Mucosa of rectum (tissue), 2 donors: ENCODE measurements around the gene GMNC.

Source experiments
- H3K27ac ChIP-seq, 2 donors: one replicate each; pipeline ENCODE4 v1.7.0; 2013; ENCODE audit warnings: inconsistent platforms in 2 of 2, low read depth in 2 of 2, low read length in 2 of 2
- H3K27me3 ChIP-seq, 2 donors: one replicate each; pipeline ENCODE4 v1.7.0; 2013; ENCODE audit warnings: low read length in 2 of 2; ENCODE audit not compliant: control insufficient read depth in 2 of 2, insufficient read depth in 2 of 2
- H3K36me3 ChIP-seq, 2 donors: one replicate each; pipeline ENCODE4 v1.7.0; 2013; ENCODE audit warnings: low read length in 2 of 2; ENCODE audit not compliant: control insufficient read depth in 2 of 2, insufficient read depth in 2 of 2
- H3K4me1 ChIP-seq, 2 donors: one replicate each; pipeline ENCODE4 v1.7.0; 2013; ENCODE audit warnings: low read length in 2 of 2, mild to moderate bottlenecking in 1 of 2; ENCODE audit not compliant: control insufficient read depth in 2 of 2, insufficient read depth in 2 of 2
- H3K4me3 ChIP-seq, 2 donors: one replicate each; pipeline ENCODE4 v1.7.0; 2013; ENCODE audit warnings: low read length in 2 of 2
- H3K9ac ChIP-seq, 2 donors: one replicate each; pipeline ENCODE4 v1.7.0; 2013; ENCODE audit warnings: low read length in 2 of 2, low read depth in 1 of 2, mild to moderate bottlenecking in 1 of 2
- H3K9me3 ChIP-seq, 2 donors: one replicate each; pipeline ENCODE4 v1.7.0; 2013; ENCODE audit warnings: low read length in 2 of 2; ENCODE audit not compliant: control insufficient read depth in 2 of 2
- donor health status: healthy.
- donor health status: Normal muscosa, but diverticular disease.

GMNC gene

GRCh38 chr3:190854062-190854461, 8.4 kb downstream of the GMNC start:
- Histone ChIP-seq H3K9ac (no peak overlapping the region), H3K27me3 (no peaks in the 10 kb centered on the region), H3K36me3 (no peaks in the 10 kb centered on the region), H3K4me1 (no peaks in the 10 kb centered on the region), H3K9me3 (no peaks in the 10 kb centered on the region), H3K27ac (no peak overlapping the region), H3K4me3 (no peak overlapping the region)

- no peaks in the 10 kb centered on the region for H3K27me3 ChIP-seq
- no peak overlapping the region for H3K4me3 ChIP-seq
- no peak overlapping the region for H3K9ac ChIP-seq
- H3K4me1 ChIP-seq: no peaks in the 10 kb centered on the region
- no peaks in the 10 kb centered on the region for H3K9me3 ChIP-seq
- H3K36me3 ChIP-seq: no peaks in the 10 kb centered on the region
- H3K27ac ChIP-seq: no peak overlapping the region
These were observed 9.0 kb downstream of the GMNC start for GRCh38 chr3:190853464-190853863.

- Histone ChIP-seq H3K4me1 (no peaks in the 10 kb centered on the region), H3K27ac (no peak overlapping the region), H3K36me3 (no peaks in the 10 kb centered on the region), H3K27me3 (no peaks in the 10 kb centered on the region), H3K9me3 (no peaks in the 10 kb centered on the region), H3K9ac (no peak overlapping the region), H3K4me3 (no peak overlapping the region)
These were observed 12.9 kb downstream of the GMNC start for GRCh38 chr3:190849607-190850006.

- H3K27me3 ChIP-seq: no peaks in the 10 kb centered on the region
- no peak overlapping the region for H3K9ac ChIP-seq
- H3K4me1 ChIP-seq: no peaks in the 10 kb centered on the region
- no peak overlapping the region for H3K27ac ChIP-seq
- no peaks in the 10 kb centered on the region for H3K9me3 ChIP-seq
- no peaks in the 10 kb centered on the region for H3K36me3 ChIP-seq
- no peak overlapping the region for H3K4me3 ChIP-seq
These were observed 13.6 kb downstream of the GMNC start for GRCh38 chr3:190848870-190849269.

- Histone ChIP-seq H3K4me1 (no peaks in the 10 kb centered on the region), H3K27ac (no peak overlapping the region), H3K9ac (no peak overlapping the region), H3K36me3 (no peaks in the 10 kb centered on the region), H3K27me3 (no peaks in the 10 kb centered on the region), H3K9me3 (no peaks in the 10 kb centered on the region), H3K4me3 (no peak overlapping the region)
These were observed 15.1 kb downstream of the GMNC start for GRCh38 chr3:190847436-190847835.

GRCh38 chr3:190840146-190840545, 22.3 kb downstream of the GMNC start:
- no peak overlapping the region for H3K4me3 ChIP-seq
- no peaks in the 10 kb centered on the region for H3K4me1 ChIP-seq
- no peaks in the 10 kb centered on the region for H3K36me3 ChIP-seq
- H3K9ac ChIP-seq: no peak overlapping the region
- no peak overlapping the region for H3K27ac ChIP-seq
- no peaks in the 10 kb centered on the region for H3K9me3 ChIP-seq
- no peaks in the 10 kb centered on the region for H3K27me3 ChIP-seq

- H3K27me3 ChIP-seq: no peaks in the 10 kb centered on the region
- H3K9ac ChIP-seq: no peak overlapping the region
- H3K27ac ChIP-seq: no peak overlapping the region
- no peaks in the 10 kb centered on the region for H3K4me1 ChIP-seq
- no peaks in the 10 kb centered on the region for H3K9me3 ChIP-seq
- no peak overlapping the region for H3K4me3 ChIP-seq
- no peaks in the 10 kb centered on the region for H3K36me3 ChIP-seq
These were observed 31.3 kb downstream of the GMNC start for GRCh38 chr3:190831225-190831624.

- no peak overlapping the region for H3K4me3 ChIP-seq
- no peaks in the 10 kb centered on the region for H3K9me3 ChIP-seq
- no peak overlapping the region for H3K9ac ChIP-seq
- H3K4me1 ChIP-seq: no peaks in the 10 kb centered on the region
- H3K27me3 ChIP-seq: no peaks in the 10 kb centered on the region
- H3K27ac ChIP-seq: no peak overlapping the region
- H3K36me3 ChIP-seq: no peaks in the 10 kb centered on the region
These were observed 32.5 kb downstream of the GMNC start for GRCh38 chr3:190830031-190830430.

GRCh38 chr3:190826018-190826417, 36.5 kb downstream of the GMNC start:
- no peak overlapping the region for H3K9ac ChIP-seq
- H3K4me1 ChIP-seq: no peaks in the 10 kb centered on the region
- H3K9me3 ChIP-seq: no peaks in the 10 kb centered on the region

GRCh38 chr3:190825386-190826016, 37.0 kb downstream of the GMNC start:
- no peaks in the 10 kb centered on the region for H3K4me1 ChIP-seq
- H3K9me3 ChIP-seq: no peaks in the 10 kb centered on the region
- H3K27ac ChIP-seq: no peak overlapping the region
- no peaks in the 10 kb centered on the region for H3K36me3 ChIP-seq
- H3K27me3 ChIP-seq: no peaks in the 10 kb centered on the region
- no peak overlapping the region for H3K4me3 ChIP-seq
- H3K9ac ChIP-seq: no peak overlapping the region

More at GRCh38 chr3:190826018-190826417, 36.5 kb downstream of the GMNC start:
- Histone ChIP-seq H3K4me3 (no peak overlapping the region), H3K27me3 (no peaks in the 10 kb centered on the region), H3K27ac (no peak overlapping the region), H3K36me3 (no peaks in the 10 kb centered on the region)
